H1 (cell line): ENCODE results near the gene EMX1. TPM values are rescaled to one million over a fixed set of nuclear protein-coding genes. Genes with fewer than 3 reads are reported as not detected.

Experiments used
- ATF2 ChIP-seq: IDR thresholded peaks from 2 replicates; pipeline ENCODE4 v1.6.1; 2012; ENCODE audit warnings: low read length, inconsistent platforms
- CHD7 ChIP-seq: fragments of 300-600 bp; sonication (generic); IDR thresholded peaks from 2 replicates; pipeline ENCODE4 v1.7.1; 2012; ENCODE audit warnings: low read length, moderate library complexity, mild to moderate bottlenecking, inconsistent platforms; ENCODE audit not compliant: insufficient replicate concordance
- CTBP2 ChIP-seq: IDR thresholded peaks from 2 replicates; pipeline ENCODE4 v1.7.0; 2011; ENCODE audit warnings: borderline replicate concordance, mild to moderate bottlenecking, moderate library complexity, mixed read lengths, low read length; ENCODE audit not compliant: insufficient read depth, insufficient read length
- FOSL1 ChIP-seq: IDR thresholded peaks from 2 replicates; pipeline ENCODE4 v1.6.1; 2011; ENCODE audit warnings: mild to moderate bottlenecking, low read depth, low read length, moderate library complexity; ENCODE audit not compliant: insufficient read depth
- HDAC6 ChIP-seq: IDR thresholded peaks from one replicate; pipeline ENCODE4 v1.7.1; 2012; ENCODE audit warnings: low read depth, mild to moderate bottlenecking, inconsistent platforms, low read length, moderate library complexity
- KDM1A ChIP-seq: fragments of 200-600, 300-600 bp; sonication (generic); IDR thresholded peaks from 2 replicates; pipeline ENCODE4 v1.7.1; 2016; ENCODE audit warnings: mild to moderate bottlenecking, low read length, borderline replicate concordance
- NRF1 ChIP-seq: IDR thresholded peaks from 2 replicates; pipeline ENCODE4 v1.6.1; 2011; ENCODE audit warnings: mild to moderate bottlenecking, low read depth, low read length, improper control_type of control experiment
- SP2 ChIP-seq: IDR thresholded peaks from 2 replicates; pipeline ENCODE4 v1.6.1; 2012; ENCODE audit warnings: mild to moderate bottlenecking, low read length, inconsistent platforms
- polyA plus RNA-seq, 7 experiments: library from polyadenylated mRNA; depleted of rRNA in 3 of 7; stranded (reverse) in 5 of 7; unstranded in 2 of 7; fragments of >200 nt in 5 of 7; fragments of 200-250 nt in 2 of 7; gene quantifications; 1 replicate in 5 of 7; 2 replicates in 1 of 7; 4 replicates in 1 of 7; pipeline versions ENCODE4 v1.2.1 to v1.2.3, GENCODE V29; 2011 to 2013; ENCODE audit warnings: missing spikeins in 2 of 7, mixed read lengths in 2 of 7
- total RNA-seq: library from RNA; stranded (reverse); fragmentation: NEBNext Ultra II Directional; extraction: Animal tissue kit (Norgen Biotek cat#: 25700); gene quantifications from 2 replicates; pipeline ENCODE4 v1.2.1, GENCODE V29; 2021

The EMX1 gene
- total and polyA plus RNA-seq, 2 of the 8 experiments (the other 6 are each of a cell fraction or from before 2014, with no cell fraction given) = 2.4 to 4.9 TPM

- TF ChIP-seq CHD7 (no peak), SP2 (no peak), NRF1 (no peak), HDAC6 (no peak), CTBP2 (no peak), FOSL1 (no peak), ATF2 (no peak), KDM1A (no peak)
These were observed 37.3 kb downstream of the EMX1 start (continued) for GRCh38 chr2:72954376-72955227.
